NK-92 (cell line): ENCODE results near the gene UBXN6.
A peak's percentile ranks its signal among the peaks of the same experiment; 100 is the strongest.

Source experiments
- DNase-seq: peaks from one replicate; lab custom pipeline; 2025; ENCODE audit not compliant: unreplicated experiment; lab: John Stamatoyannopoulos, UW

The UBXN6 gene, protein sequence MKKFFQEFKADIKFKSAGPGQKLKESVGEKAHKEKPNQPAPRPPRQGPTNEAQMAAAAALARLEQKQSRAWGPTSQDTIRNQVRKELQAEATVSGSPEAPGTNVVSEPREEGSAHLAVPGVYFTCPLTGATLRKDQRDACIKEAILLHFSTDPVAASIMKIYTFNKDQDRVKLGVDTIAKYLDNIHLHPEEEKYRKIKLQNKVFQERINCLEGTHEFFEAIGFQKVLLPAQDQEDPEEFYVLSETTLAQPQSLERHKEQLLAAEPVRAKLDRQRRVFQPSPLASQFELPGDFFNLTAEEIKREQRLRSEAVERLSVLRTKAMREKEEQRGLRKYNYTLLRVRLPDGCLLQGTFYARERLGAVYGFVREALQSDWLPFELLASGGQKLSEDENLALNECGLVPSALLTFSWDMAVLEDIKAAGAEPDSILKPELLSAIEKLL

GRCh38 chr19:4457654-4458395, at the start of gene UBXN6:
Gene UBXN6, minus strand, starts transcription at chr19:4457794. Its CDS starts 97 bp downstream, at chr19:4457697.
- DNase-seq = peak; percentile 72

- no peak for DNase-seq
Measured at GRCh38 chr19:4507150-4507452, 49.5 kb upstream of the UBXN6 start.

- no peak for DNase-seq
Measured at GRCh38 chr19:4506449-4507149, 49.0 kb upstream of the UBXN6 start.

GRCh38 chr19:4505570-4506448, 48.2 kb upstream of the UBXN6 start:
- no peak for DNase-seq

GRCh38 chr19:4504891-4505569, 47.4 kb upstream of the UBXN6 start:
- DNase-seq = no peak

GRCh38 chr19:4504297-4504701, 46.7 kb upstream of the UBXN6 start:
- no peak for DNase-seq

DNA sequence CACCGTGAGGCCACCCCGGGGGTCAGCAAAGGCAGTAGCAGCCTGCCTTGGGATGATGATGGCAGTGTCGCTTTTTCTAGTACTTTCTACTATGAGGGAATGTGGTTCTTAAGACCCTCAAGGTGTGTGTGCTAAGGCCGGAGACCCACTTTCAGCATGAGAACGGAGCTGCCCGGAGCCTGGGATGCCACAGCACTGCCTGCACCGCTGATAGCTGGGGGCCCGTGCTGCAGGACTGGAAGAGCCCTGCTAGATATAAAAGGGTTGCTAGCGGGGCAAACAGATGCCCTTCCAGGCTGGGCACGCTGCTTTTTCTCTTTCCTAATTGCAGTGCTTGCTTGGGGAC, 46.2 kb upstream of the UBXN6 start:
- DNase-seq = no peak

DNA sequence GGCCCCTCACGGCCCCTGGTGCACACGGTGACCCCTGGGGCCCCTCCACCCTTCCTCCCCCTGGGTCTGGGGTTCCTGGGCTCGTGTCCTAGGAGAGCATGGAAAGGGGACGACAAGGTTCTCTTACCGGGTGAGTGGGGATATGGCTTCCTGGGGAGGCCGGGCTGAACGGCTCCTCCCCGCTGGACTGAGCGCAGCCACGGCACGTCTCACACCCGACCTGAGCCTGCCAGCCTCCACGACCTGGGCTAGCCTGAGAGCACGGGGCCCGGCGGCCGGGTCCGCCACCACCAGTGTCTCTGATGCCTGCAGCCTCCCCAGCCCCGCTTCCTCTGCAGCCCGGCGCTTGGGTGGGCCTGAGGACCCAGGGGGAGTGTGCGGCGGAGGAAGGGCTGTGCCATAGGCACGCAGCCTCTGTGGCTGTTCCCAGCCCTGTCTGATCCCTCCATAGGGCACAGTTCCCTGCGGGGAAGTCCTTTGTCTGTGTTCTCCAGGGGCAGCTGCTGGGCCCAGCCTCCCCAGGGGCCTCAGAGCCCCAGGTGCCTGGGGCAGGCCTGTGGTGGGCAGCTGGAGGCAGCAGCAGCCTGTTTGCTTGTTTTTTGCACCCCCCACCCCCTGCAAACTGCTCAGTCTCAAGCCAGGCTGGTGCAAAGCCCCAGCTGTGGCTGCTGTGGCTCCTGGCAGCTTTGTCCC, 45.7 kb upstream of the UBXN6 start:
- DNase-seq = no peak

- no peak for DNase-seq
Measured at GRCh38 chr19:4502282-4503131, 44.9 kb upstream of the UBXN6 start.

GRCh38 chr19:4501691-4502090, 44.1 kb upstream of the UBXN6 start:
- DNase-seq = no peak

DNA sequence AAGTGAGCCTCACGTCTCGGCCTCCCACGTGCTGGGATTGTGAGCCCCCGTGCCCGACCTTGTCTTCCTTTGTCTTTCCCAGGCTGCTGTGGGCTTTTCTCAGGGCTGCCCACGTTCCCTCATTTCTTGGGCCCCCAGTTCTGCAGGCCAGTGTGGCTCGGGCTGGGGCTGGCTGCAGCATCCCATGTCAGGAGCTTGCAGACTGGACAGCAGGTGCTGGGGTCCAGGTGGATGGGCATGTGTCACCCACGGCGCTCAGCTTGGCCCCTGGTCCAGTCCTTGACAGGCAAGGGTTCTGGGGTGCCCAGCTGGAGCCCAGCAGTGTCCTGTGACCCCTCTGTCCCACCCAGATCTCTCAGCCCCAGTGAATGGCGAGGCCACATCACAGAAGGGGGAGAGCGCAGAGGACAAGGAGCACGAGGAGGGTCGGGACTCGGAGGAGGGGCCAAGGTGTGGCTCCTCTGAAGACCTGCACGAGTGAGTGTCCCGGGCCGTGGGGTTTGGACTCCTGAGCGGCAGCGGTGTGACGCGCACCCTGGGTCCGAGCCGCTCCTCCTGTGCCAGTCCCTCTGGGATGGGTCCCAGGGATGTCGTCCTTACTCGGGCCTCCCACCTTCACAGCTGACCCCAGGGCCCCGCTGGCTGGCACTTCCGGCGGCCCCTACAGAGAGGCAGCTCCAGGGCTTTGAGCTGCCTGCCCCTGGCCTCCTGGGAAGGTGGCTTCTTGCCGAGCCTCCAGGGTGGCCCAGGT, 43.4 kb upstream of the UBXN6 start:
- DNase-seq = no peak

- DNase-seq = no peak
Measured at GRCh38 chr19:4499855-4500254, 42.3 kb upstream of the UBXN6 start.

DNA sequence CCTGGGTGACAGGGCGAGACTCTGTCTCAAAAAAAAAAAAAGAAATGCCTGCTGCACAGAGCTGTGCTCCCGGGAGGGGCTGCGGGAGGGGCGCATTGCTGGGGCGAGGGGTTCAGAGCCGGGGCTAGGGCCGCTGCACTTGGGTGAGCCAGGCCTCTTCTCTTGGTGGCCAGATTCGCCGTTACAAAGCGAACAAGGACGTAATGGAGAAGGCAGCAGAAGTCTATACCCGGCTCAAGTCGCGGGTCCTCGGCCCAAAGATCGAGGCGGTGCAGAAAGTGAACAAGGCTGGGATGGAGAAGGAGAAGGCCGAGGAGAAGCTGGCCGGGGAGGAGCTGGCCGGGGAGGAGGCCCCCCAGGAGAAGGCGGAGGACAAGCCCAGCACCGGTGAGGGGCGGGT, 41.7 kb upstream of the UBXN6 start:
- DNase-seq = no peak

DNA sequence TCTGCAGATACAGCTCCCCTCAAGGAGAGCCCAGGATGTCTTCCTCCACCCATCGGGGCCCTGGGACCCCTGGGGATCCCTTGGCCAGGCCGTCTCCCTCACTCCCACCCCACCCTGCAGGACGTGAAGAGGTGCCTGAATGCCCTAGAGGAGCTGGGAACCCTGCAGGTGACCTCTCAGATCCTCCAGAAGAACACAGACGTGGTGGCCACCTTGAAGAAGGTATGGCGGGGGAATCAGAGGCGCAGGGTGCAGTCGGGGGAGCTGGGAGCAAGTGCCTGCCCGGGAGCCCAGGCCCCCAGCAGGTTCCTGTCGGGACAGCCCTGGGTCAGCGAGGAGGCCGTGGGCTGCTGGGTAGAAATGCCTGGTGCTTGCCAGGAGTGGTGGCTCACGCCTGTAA, 41.1 kb upstream of the UBXN6 start:
- no peak for DNase-seq

DNA sequence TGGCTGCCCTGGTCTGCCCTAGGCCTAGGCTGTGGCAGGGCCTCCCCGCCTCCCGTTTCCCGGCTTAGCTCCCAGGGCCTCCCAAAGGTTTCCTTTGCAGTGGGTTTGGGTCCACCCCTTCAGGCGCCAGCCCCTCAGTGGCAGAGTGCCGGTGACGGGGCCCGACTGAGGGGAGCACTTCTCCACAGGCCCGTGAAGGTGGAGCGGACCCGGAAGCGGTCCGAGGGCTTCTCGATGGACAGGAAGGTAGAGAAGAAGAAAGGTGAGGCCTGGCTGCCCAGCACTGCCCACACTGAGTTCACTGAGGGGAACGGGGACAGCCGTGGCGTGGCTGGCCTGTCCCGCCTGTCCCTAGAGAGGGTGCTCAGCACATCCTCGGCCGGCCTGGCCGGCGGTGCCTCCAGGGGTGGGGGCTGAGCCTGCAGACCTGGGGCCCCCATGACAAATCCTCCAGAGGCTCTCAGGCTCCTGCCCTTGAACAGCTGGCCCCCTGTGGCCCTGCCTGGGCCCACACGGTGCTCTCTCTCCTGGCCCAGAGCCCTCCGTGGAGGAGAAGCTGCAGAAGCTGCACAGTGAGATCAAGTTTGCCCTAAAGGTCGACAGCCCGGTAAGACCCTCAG, 40.3 kb upstream of the UBXN6 start:
- no peak for DNase-seq

DNA sequence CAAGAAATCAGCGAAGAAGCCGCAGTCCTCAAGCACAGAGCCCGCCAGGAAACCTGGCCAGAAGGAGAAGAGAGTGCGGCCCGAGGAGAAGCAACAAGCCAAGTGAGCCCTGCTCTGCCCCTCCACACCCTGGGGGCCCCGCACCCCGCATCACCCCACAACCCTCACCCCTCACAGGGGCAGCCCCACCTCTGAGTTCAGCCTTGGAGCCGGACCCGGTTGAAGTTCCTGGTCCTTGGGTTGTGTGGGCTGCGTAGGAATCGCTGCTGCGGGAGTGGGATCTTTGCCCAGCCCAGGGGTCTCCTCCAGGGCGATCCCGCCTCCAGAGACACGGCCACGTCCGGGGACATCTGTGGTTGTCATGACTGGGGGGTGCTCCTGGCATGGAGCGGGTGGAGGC, 38.7 kb upstream of the UBXN6 start:
- DNase-seq = no peak

DNA sequence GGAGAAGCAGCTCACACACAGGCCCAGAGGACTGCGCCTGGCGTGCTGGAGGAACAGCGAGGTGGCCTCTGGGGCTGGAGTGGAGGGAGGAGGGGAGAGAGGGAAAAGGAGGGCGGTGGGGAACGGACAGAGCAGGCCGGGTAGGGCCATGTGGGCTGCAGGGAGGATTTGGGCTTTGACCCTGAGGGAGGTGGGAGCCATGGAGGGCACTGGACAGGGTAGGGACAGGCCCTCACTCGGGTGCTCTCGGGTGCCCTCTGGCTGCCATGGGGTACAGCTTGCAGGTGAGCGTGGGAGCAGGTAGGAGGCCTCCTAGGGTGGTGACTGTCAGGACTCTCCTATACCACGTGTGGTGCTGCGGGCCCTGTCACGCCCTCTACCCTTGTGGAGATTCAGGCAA, 37.9 kb upstream of the UBXN6 start:
- no peak for DNase-seq

GRCh38 chr19:4494691-4495064, 37.1 kb upstream of the UBXN6 start:
- no peak for DNase-seq
